GM18519 (cell line): Measurements from ENCODE around the gene CLIC6.
"Not testable (repeated sequence)": the region's sequence is repeated elsewhere in the genome, so short reads cannot be mapped to it uniquely, and the experiment has no call there.

Experiments used
- ATAC-seq: cut with Tn5 transposase; IDR thresholded peaks from one replicate; pipeline ENCODE4 v1.9.1; 2021; ENCODE audit warnings: mild to moderate bottlenecking, moderate library complexity; ENCODE audit not compliant: unreplicated experiment, low FRiP score

The CLIC6 gene

GRCh38 chr21:34690793-34691175, 22.0 kb downstream of the CLIC6 start:
- no peak for ATAC-seq

GRCh38 chr21:34691390-34692032, 22.7 kb downstream of the CLIC6 start:
- ATAC-seq = no peak

- no peak for ATAC-seq
Observed at GRCh38 chr21:34692458-34693020, 23.7 kb downstream of the CLIC6 start.

DNA sequence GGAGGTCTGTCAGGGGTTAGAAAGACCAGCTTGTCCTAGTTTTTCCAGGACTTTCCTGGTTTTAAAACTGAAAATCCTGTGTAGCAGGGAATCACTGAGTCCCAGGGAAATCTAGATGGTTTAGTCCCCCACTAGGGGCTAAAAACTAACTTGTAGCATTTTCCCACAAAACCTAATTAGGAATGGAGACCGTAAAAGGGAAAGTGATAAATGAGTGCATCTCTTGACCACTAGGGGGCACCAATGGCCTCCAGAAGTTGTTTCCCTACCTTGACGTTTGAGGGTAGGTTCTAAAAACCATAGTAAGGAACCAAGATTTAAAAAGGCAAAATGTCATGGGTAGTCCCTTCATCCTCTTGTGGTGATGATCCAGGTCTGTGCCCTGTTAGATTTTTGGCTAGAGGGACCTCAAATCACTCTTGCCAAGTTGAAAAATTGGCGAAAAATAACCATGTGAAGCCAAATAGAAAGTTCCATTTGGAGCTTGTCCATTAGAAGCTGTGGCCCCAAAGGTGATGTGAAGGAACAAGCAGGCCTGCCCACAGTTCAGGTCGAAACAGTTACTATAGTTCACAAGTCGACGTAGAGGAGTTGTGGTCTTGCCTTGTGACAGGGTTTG, 24.5 kb downstream of the CLIC6 start:
- ATAC-seq = no peak

- peak; percentile 71 for ATAC-seq
Observed at GRCh38 chr21:34695434-34695833, 26.6 kb downstream of the CLIC6 start.

GRCh38 chr21:34696121-34696520, 27.3 kb downstream of the CLIC6 start:
- ATAC-seq = no peak

GRCh38 chr21:34697826-34698225, 29.0 kb downstream of the CLIC6 start:
- no peak for ATAC-seq

- ATAC-seq = no peak
Observed at GRCh38 chr21:34698270-34699015, 29.6 kb downstream of the CLIC6 start.

DNA sequence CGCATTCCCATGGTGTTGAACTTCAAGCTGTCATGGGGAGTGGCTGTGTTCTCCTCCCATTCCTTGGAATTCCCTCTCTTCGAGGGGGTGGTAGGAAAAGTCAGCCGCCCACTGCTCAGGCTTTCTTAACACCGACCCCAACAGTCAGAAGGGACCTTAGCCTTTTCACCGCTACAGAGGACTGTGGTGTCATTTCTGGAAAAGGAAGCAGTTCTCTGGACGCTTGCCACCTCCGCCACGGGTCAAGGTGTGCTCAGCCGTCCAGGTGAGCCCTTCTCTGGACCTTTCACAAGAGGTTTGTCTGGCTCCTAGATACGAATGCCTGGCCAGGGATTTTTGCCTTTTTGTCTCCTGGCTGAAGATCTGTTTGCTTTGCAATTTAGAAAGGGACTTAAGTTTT, 31.8 kb downstream of the CLIC6 start:
- ATAC-seq = no peak

- ATAC-seq = no peak
Observed at GRCh38 chr21:34701726-34702125, 32.9 kb downstream of the CLIC6 start.

DNA sequence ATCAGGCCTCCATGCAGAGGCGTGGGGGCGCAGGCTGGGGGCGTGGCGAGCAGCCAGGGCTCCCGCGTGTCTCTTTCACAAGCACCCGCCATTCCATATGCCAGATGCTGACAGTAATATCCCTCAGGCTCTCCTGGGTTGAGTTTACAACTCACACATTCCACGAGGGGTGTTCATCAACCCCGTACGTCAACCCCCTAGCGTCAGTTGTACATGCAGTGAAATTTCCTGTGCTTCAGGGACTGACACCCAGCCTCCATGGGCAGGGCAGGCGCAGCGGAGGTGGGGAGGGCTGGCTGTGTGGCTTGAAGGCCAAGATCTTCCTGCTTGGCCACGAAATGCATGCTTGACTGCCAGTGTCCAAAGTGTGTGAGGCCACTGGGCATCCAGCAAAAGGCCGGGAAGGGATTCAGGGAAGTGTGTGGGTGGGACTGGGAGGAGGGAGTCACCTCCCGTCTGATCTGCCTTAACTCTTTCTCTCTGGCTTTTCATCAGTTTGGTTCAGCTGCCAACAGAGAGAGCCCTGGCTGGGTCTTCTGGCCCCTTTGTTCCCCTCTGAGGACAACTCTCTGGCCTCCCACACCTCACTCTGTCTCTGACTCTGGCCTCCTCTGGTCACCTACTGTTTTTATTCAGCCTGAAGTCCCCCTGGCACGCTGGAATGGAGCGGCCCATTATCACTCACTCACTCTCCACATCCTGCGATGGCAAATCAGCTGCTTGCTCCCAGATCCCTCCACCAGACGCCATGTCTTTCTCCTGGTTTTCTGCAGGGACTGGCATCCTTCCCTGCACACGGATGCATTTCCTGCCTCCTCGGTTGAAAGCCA, 33.8 kb downstream of the CLIC6 start:
- no peak for ATAC-seq

DNA sequence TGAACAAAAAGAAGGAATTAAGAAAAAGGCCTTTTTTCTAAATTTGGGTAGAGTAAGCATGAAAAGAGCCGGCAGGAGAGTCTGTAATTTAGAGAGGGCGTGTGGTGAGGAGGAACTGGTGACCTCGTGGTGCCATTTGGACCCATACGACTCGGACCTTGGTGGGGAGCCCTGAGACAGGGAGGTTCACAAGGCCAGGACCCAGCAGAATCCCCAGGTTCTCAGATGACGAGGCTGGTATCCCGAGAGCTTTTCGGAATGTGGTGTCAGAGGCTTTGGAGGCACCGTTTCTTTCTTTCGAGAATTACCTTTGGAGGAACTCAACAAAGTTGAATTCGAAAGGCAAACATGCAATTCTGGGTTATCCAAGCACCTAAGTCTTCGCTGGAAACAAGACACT, 34.8 kb downstream of the CLIC6 start:
- no peak for ATAC-seq

DNA sequence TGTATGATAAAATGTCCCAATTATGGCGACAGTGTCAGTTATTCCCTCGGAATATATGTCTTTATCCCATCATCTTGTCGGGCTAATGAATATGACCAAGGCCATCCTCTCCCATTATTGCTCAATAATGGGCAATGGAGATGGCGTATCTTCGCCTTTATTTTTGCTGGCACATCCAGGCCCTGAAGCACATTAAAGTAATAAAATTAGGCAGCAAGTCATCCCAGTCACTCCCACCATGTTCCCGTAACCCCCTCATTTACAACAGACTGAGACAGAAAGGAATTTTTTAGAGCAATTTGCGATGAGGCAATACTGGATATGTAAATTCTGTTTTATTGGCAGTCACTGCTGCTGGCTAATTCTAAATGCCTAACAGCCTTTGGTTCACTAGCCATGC, 35.3 kb downstream of the CLIC6 start:
- no peak for ATAC-seq

DNA sequence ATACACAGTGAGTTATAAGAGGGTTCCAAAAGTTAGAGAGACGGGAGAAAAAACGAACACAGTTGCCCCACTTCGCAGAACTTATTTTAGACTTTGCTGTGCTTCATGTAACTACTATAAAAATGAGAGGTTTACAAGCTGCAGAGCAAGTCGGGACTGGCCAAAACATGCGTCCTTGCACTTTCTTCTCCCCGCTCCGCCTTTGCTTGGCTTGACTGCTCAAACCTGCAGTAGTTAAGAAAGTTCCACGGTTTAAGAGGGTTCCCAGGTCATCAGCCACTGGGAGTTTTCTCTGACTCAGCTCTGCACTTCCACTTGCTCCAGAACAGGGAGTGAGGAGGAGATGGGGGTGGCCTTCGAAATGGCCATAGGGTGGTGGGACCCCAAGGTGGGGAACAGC, 36.2 kb downstream of the CLIC6 start:
- no peak for ATAC-seq

DNA sequence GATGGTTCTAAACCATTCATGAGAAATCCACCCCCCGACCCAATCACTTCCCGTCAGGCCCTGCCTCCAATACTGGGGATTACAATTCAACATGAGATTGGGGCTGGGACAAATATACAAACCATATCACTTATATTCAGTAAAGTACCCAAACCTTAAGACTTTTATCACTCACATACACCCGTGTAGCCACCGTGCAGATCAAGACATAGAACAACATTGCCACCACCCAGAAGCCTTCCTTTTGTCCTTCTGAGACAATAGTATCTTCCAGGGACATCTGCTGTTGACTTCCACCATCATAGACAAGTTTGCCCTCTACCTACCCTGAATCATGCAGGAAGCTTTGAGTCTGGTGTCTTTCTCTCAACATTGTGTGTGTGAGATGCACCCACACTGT, 37.5 kb downstream of the CLIC6 start:
- ATAC-seq = no peak

GRCh38 chr21:34707876-34708325, 39.1 kb downstream of the CLIC6 start:
- ATAC-seq = peak; percentile 83

- no peak for ATAC-seq
Observed at GRCh38 chr21:34713621-34714020, 44.8 kb downstream of the CLIC6 start.

DNA sequence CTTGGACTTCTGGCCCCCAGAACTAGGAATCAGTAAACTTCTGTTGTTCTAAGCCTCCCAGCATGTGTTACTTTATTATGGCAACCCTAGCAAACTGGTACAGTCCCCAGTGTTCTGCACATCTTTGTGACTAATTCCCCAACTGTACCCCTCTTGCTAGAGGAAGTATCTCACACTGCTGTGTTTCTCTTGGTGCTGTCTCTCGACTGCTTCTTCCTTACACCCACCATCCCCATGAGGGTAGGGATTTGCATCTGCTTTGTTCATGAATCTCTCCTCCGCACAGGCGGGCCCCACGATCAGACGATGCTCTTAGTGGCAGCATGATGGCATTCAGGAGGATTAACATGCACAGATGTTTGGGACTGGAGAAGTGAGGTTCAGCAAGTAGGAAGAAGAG, 46.7 kb downstream of the CLIC6 start:
- ATAC-seq = no peak

DNA sequence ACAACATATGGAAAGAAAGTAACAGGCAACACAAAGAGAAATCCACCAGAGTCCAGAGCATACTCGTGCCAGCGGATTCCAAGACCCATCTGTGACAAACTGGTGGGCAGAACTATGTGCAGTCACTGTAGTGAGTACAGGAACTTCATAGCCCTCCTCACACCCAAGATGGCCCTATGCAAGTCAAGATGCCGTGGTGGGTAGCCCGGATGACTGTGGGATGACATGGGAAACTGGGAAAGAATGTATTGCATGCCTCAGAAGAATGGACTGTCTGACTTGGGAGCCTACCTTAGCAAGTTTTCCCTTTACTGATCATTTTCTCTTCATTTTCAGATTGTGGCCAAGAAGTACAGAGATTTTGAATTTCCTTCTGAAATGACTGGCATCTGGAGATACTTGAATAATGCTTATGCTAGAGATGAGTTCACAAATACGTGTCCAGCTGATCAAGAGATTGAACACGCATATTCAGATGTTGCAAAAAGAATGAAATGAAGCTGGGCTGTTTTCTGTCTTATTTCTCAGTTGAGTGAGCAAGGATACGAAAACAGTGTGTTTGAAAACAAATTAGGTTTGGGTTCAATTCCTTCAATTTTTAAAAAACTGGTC, 47.3 kb downstream of the CLIC6 start:
- ATAC-seq = no peak

DNA sequence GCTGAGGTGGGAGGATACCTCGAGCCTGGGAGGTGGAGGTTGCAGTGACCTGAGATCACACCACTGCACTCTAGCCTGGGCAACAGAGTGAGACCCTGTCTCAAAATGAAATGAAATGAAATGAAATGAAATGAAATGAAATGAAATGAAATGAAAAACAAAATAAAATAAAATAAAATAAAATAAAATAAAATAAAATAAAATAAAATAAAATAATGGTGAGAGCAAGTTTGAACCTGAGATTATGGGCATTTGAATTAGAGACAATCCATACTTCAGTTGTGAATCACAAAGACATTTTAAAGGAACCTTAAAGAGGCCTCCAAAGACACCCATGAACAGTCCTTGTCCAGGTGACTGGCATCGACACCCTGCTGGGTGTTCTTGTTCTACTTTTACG, 49.7 kb downstream of the CLIC6 start:
- not testable (repeated sequence) for ATAC-seq
